Measurements from ENCODE around the gene FCHSD2. TPM values are rescaled to one million over a fixed set of nuclear protein-coding genes. Genes with fewer than 3 reads are reported as not detected.

Gene FCHSD2
- total and polyA plus RNA-seq, 2 of the 8 experiments (the other 6 are each of a cell fraction or from before 2014, with no cell fraction given) = 4.1 to 7.8 TPM

DNA sequence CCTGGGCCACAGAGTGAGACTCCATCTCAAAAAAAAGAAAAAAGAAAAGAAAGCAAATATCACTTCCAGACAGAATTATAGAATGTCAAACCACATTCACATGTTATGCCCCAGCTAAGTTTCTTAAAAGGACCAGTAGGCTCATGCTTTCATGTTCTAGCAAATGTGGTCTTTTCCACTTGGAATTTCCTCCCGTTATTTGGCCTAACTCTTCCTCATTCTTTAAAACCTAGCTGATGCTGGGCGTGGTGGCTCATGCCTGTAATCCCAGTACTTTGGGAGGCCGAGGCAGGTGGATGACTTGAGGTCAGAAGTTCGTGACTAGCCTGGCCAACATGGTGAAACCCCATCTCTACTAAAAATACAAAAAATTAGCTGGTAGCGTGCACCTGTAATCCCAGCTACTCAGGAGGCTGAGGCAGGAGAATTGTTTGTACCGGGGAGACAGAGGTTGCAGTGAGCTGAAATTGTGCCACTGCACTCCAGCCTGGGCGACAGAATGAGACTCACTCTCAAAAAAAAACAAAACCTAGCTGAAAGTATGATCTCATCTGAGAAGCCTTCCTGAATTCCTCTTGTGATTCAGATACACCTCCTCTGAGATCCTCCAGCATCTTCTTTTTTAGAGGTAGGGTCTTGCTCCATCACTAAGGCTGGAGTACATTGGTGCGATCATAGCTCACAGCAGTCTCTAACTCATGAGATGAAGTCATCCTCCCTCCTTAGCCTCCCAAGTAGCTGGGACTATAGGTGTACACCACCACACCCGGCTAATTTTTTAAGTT is 50.4 kb downstream of the FCHSD2 start:
- no peak overlapping the region for H4K91ac ChIP-seq (replicated peaks; ENCODE audit: insufficient read length, low read length)
- no peaks in the 10 kb centered on the region for H3K4me1 ChIP-seq (replicated peaks in 1 of 4; ENCODE audit: control insufficient read depth in 3 of 4, insufficient read depth in 4 of 4, low read length in 3 of 4)
- no peaks in the 10 kb centered on the region for H3K23me2 ChIP-seq (ENCODE audit: low read depth, low read length)
- CTCF ChIA-PET (ENCODE audit: partially characterized antibody) = no interaction called here
- no peak overlapping the region for H3K27ac ChIP-seq (ENCODE audit: low read depth, low read length)
- H2BK20ac ChIP-seq (ENCODE audit: low read length) = no peak overlapping the region
- H2BK12ac ChIP-seq (ENCODE audit: low read depth, low read length) = no peak overlapping the region
- H3K4ac ChIP-seq (replicated peaks; ENCODE audit: insufficient read length, low read depth, low read length) = no peak overlapping the region
- H4K5ac ChIP-seq (ENCODE audit: insufficient read length, low read depth, low read length) = no peak overlapping the region
- H3K9me3 ChIP-seq (ENCODE audit: insufficient read depth in 2 of 2, low read depth in 1 of 2, low read length in 1 of 2) = no peaks in the 10 kb centered on the region
- FAIRE-seq (no peak), DNase-seq (ENCODE audit: low read depth in 1 of 2, low spot score in 2 of 2) (no peak)
- no peaks in the 10 kb centered on the region for H3K36me3 ChIP-seq (ENCODE audit: control insufficient read depth in 2 of 4, insufficient read depth in 4 of 4, low read length in 3 of 4)
- POLR2A ChIA-PET (ENCODE audit: partially characterized antibody) = no interaction called here
- no peak overlapping the region for H2AFZ ChIP-seq (ENCODE audit: low read length)
- no peak overlapping the region for H2AK5ac ChIP-seq (ENCODE audit: low read depth, low read length)
- no peaks in the 10 kb centered on the region for H3K27me3 ChIP-seq (replicated peaks in 1 of 4; ENCODE audit: control insufficient read depth in 3 of 4, extremely low read depth in 1 of 4, insufficient read depth in 3 of 4, low read length in 3 of 4)
- no peak overlapping the region for H3K56ac ChIP-seq (replicated peaks; ENCODE audit: insufficient read length, low read depth, low read length)
- H3K9ac ChIP-seq (replicated peaks in 1 of 4; ENCODE audit: extremely low read depth in 1 of 4, low read depth in 3 of 4, low read length in 3 of 4) = no peak overlapping the region
- no peak overlapping the region for H3K14ac ChIP-seq (ENCODE audit: insufficient read length)
- H4K20me1 ChIP-seq (replicated peaks in 1 of 2; ENCODE audit: control insufficient read depth in 1 of 2, insufficient read depth in 2 of 2, low read length in 2 of 2) = peaks cover 0 to 2% of the 10 kb centered on the region in 2 experiments
- WGBS, 2 experiments (ENCODE audit: extremely low coverage in 1 of 2, insufficient coverage in 1 of 2, insufficient read length in 1 of 2, insufficient replicate concordance in 2 of 2, low coverage in 1 of 2, low lambda C conversion rate in 2 of 2, missing lambda C conversion rate in 1 of 2) = 92% methylated on average over 9 of the region's 9 CpGs; no CpG with 5 or more reads in 1 of the 2 experiments
- no peaks in the 10 kb centered on the region for H3K79me2 ChIP-seq (ENCODE audit: control insufficient read depth in 1 of 2, insufficient read depth in 2 of 2, low read length in 2 of 2)
- H2BK5ac ChIP-seq (ENCODE audit: low read depth, low read length) = no peak overlapping the region
- no peaks in the 10 kb centered on the region for H3K79me1 ChIP-seq (ENCODE audit: low read depth, low read length)
- no peak for TF ChIP-seq BCL11A (IDR thresholded peaks at IDR 0.05; ENCODE audit: low read depth in 2 of 2, low read length in 2 of 2)
- no peak for TF ChIP-seq RXRA (IDR thresholded peaks at IDR 0.05; ENCODE audit: insufficient read depth, low read depth, low read length)
- TF ChIP-seq SIX5 (IDR thresholded peaks at IDR 0.05; ENCODE audit: low read depth, low read length) = no peak
- TF ChIP-seq RBBP5 (IDR thresholded peaks at IDR 0.05; ENCODE audit: borderline replicate concordance, low read depth, low read length) = no peak
- no peak for TF ChIP-seq YY1 (IDR thresholded peaks at IDR 0.05; ENCODE audit: low read depth, low read length)
- no peak for TF ChIP-seq CEBPB (IDR thresholded peaks at IDR 0.05; ENCODE audit: low read depth, low read length)
- TF ChIP-seq SP4 (IDR thresholded peaks at IDR 0.05; ENCODE audit: low read length) = no peak
- no peak for TF ChIP-seq PHF8 (conservative IDR thresholded peaks at IDR 0.05; ENCODE audit: low read depth, low read length)
- TF ChIP-seq TEAD4 (IDR thresholded peaks at IDR 0.05; ENCODE audit: low read depth, low read length) = no peak
- H3K4me2 ChIP-seq (ENCODE audit: insufficient read depth in 1 of 2, low read depth in 2 of 2, low read length in 2 of 2) = no peak overlapping the region
- no peak overlapping the region for H2BK120ac ChIP-seq (replicated peaks; ENCODE audit: low read depth, low read length)
- no peak overlapping the region for H3K4me3 ChIP-seq (ENCODE audit: extremely low read depth in 1 of 4, insufficient read depth in 2 of 4, low read depth in 3 of 4, low read length in 4 of 4)
- no peak overlapping the region for H4K8ac ChIP-seq (ENCODE audit: extremely low read depth, insufficient read depth, low read length)
- no peak overlapping the region for H2BK15ac ChIP-seq (ENCODE audit: low read length)
- H3K18ac ChIP-seq (ENCODE audit: extremely low read depth, low read length) = no peak overlapping the region
- no peak overlapping the region for H3K23ac ChIP-seq (ENCODE audit: insufficient read length)
